CD8-positive, alpha-beta memory T cell (primary cell): ENCODE data around the gene FMNL1. TPM values are rescaled to one million over a fixed set of nuclear protein-coding genes. Genes with fewer than 3 reads are reported as not detected.
A peak's percentile ranks its signal among the peaks of the same experiment; 100 is the strongest.

ENCODE experiments used
- CTCF ChIA-PET: fragments of 350-600 bp; sonication (Branson Sonifier 250); formaldehyde crosslinking; loops from one replicate; lab custom pipeline; 2021; ENCODE audit warnings: antibody characterized with exemption; lab: Charles Lee
- POLR2A ChIA-PET: fragments of 350-600 bp; sonication (Branson Sonifier 250); formaldehyde crosslinking; loops from one replicate; lab custom pipeline; 2021; ENCODE audit warnings: antibody characterized with exemption; lab: Charles Lee
- DNase-seq, 5 donors: peaks; one replicate each; pipeline versions ENCODE4 v3.0.0 to v3.0.0-alpha.2; 2020 to 2022; ENCODE audit warnings: mixed read lengths in 1 of 5
- H3K27ac ChIP-seq: one replicate; pipeline ENCODE4 v1.7.0; 2013; ENCODE audit warnings: low read depth, mild to moderate bottlenecking, low read length, moderate library complexity
- H3K27me3 ChIP-seq: 2 replicates; pipeline ENCODE4 v1.7.0; 2013; ENCODE audit warnings: low read length, mild to moderate bottlenecking; ENCODE audit not compliant: insufficient read depth, poor library complexity, severe bottlenecking
- H3K36me3 ChIP-seq: 2 replicates; pipeline ENCODE4 v1.7.0; 2013; ENCODE audit warnings: mild to moderate bottlenecking, low read length, moderate library complexity; ENCODE audit not compliant: insufficient read depth
- H3K4me1 ChIP-seq: 2 replicates; pipeline ENCODE4 v1.7.0; 2013; ENCODE audit warnings: mild to moderate bottlenecking, low read length, moderate library complexity; ENCODE audit not compliant: insufficient read depth
- H3K4me3 ChIP-seq: 2 replicates; pipeline ENCODE4 v1.7.0; 2013; ENCODE audit warnings: mild to moderate bottlenecking, low read length
- H3K9me3 ChIP-seq: 2 replicates; pipeline ENCODE4 v1.7.0; 2013; ENCODE audit warnings: mild to moderate bottlenecking, low read length
- H3K27ac Mint-ChIP-seq, 8 donors: one replicate each; pipeline ENCODE4 v1.8.0; 2020 to 2021; ENCODE audit warnings: mixed read lengths in 8 of 8, mild to moderate bottlenecking in 6 of 8, inconsistent platforms in 3 of 8, moderate library complexity in 3 of 8
- H3K27me3 Mint-ChIP-seq, 2 donors: one replicate each; pipeline ENCODE4 v1.8.0; 2020 to 2021; ENCODE audit warnings: mixed read lengths in 2 of 2, mild to moderate bottlenecking in 1 of 2, moderate library complexity in 1 of 2
- H3K36me3 Mint-ChIP-seq, 3 donors: one replicate each; pipeline ENCODE4 v1.8.0; 2020 to 2021; ENCODE audit warnings: mixed read lengths in 3 of 3, inconsistent platforms in 1 of 3, mild to moderate bottlenecking in 1 of 3
- H3K4me1 Mint-ChIP-seq, 3 donors: one replicate each; pipeline ENCODE4 v1.8.0; 2020 to 2021; ENCODE audit warnings: mixed read lengths in 3 of 3, inconsistent platforms in 1 of 3, mild to moderate bottlenecking in 1 of 3
- H3K4me3 Mint-ChIP-seq, 7 donors: one replicate each; pipeline ENCODE4 v1.8.0; 2020 to 2021; ENCODE audit warnings: mixed read lengths in 7 of 7, mild to moderate bottlenecking in 6 of 7, moderate library complexity in 4 of 7, inconsistent platforms in 2 of 7
- H3K9me3 Mint-ChIP-seq, 5 donors: one replicate each; pipeline ENCODE4 v1.8.0; 2020 to 2022; ENCODE audit warnings: mixed read lengths in 5 of 5, mild to moderate bottlenecking in 3 of 5, moderate library complexity in 2 of 5, inconsistent platforms in 1 of 5
- polyA plus RNA-seq: library from polyadenylated mRNA; unstranded; fragments of 300-500 nt; fragmentation: Illumina TruSeq; gene quantifications from one replicate; pipeline ENCODE4 v1.2.3, GENCODE V29; 2021
- total RNA-seq, 2 experiments: library from RNA; stranded (reverse); gene quantifications; one replicate each; pipeline ENCODE4 v1.2.3, GENCODE V29; 2021

FMNL1 gene
- total and polyA plus RNA-seq, 3 experiments from 2014 or later: 58.6 to 265 (median 260) TPM

DNA sequence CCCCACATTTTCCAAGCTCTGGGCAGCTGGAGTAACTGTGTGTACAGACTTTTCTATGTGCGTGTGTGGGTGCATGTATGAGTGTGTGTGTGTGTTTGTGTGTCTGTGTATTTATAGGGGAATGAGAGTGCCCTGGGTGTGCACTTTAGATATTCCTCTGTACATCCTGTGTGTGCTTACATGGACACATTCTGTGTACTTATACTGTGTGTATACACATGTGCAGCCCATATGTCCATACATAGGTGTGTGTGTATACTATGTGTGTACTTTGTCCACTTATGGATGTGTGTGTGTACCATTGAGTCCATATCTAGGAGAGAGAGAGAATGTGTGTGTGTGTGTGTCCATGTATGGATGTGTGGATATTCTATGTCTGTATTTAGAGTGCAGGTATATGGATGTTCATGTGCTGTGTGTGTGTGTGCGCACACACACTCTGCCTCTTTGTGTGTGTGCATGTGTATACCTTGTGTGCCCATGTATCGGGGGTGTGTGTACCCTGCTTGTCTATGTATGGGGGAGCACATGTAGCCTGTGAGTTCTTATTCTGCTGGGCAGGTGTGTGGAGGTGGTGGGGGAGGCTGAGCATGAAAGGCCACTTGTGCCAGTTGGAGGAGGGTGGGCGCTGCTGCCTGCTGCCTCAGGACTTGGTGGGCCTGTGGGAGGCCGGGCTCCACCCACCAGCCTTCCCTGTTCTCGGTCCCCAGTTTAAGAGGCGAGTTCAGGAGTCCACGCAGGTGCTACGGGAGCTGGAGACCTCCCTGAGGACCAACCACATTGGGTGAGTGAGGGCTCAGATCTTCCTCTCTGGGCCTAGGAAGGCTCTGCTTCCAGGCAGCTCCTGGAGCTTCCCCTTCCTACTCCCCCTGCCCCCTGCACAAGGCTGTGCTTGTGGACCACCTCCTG lies 11.1 kb downstream of the FMNL1 start:
- Histone ChIP-seq H3K36me3 (peaks cover 25% of the 10 kb centered on the region), H3K27ac (no peak overlapping the region), H3K4me3 (no peak overlapping the region), H3K9me3 (no peaks in the 10 kb centered on the region), H3K4me1 (peaks cover 63% of the 10 kb centered on the region), H3K27me3 (no peaks in the 10 kb centered on the region)
- POLR2A ChIA-PET: interaction anchor here (1.2 to 4.0 kb wide), 2 partner anchors 10 to 12 kb away, joined by 4 to 36 read pairs; partner anchors contain the start of gene FMNL1
- peaks cover 69 to 83% (median 74%) of the 10 kb centered on the region in 3 donors for H3K4me1 Mint-ChIP-seq
- H3K4me3 Mint-ChIP-seq: peak overlapping the region in 5 of 7 donors; percentile 15 to 54 (median 18)
- H3K27ac Mint-ChIP-seq: peak overlapping the region; percentile 54 to 98 (median 89)
- DNase-seq: no peak
- peaks cover 2 to 76% (median 13%) of the 10 kb centered on the region in 3 donors for H3K36me3 Mint-ChIP-seq
- no peaks in the 10 kb centered on the region for H3K9me3 Mint-ChIP-seq
- H3K27me3 Mint-ChIP-seq: peaks cover 0 to 2% of the 10 kb centered on the region in 2 donors
- CTCF ChIA-PET: interaction anchor here (0.9 to 13.0 kb wide), 9 partner anchors 10 to 152 kb away, joined by 3 to 409 read pairs (median 11); partner anchors contain the start of genes ACBD4, FMNL1 and HEXIM1

DNA sequence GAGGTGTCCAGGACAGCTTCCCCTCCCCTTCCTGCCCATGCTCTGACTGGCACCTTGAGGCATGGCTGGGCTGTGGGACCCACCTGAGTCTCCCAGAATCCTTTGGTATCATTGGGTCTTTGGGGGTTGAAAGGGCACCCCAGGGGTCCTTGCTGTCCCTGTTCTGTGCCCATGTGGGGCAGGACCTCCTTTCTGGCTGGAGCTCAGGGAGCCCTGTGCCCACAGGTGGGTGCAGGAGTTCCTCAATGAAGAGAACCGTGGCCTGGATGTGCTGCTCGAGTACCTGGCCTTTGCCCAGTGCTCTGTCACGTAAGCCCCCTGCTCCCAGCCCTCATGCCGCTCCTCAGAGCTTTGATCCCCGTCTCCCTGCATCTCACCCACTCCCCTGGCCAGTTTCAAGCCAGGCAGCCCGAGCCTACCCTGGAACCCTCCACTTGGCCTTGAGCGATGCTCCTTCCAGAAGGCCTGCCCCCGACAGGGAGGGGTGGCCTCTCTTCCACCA lies 11.8 kb downstream of the FMNL1 start:
- H3K36me3 Mint-ChIP-seq: peaks cover 6 to 83% (median 18%) of the 10 kb centered on the region in 3 donors

DNA sequence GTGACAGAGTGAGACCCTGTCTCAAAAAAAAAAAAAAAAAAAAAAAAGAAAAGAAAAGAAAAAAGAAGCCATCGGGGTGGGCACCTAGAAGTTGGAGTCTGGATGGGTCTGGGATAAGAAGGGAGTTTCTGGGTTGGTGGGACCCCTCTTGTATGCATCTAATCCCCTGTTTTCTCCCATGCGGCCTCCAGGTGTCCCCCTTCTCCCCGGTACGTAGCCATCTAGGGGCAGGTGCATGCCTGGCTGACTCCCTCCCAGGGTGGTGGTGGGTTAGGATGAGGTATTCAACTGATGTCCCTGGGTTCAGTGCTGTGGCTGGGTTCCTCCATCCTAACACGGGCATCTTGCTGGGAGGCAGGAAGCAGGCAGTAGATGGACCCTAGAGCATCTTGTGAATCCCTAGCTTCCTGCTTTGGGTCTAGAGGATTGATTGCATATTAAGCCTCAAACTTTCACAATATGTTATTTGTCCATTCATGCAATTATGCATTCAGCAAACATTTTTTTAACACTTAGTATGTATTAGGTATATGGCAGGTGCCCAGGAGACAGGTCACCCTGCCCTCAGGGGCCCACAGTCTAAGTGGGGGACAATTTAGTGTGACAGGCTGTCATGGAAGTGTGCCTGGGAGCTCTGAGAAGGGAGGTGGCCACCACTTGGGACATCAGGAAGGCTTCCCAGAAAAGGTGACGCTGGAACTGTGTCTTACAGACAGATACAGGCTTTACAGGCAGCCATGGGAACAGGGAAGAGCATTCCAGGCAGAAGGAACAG lies 13.1 kb downstream of the FMNL1 start:
- Mint-ChIP-seq H3K4me1 (peaks cover 60 to 71% (median 67%) of the 10 kb centered on the region in 3 donors), H3K9me3 (no peaks in the 10 kb centered on the region), H3K4me3 (peak overlapping the region in 5 of 7 donors; percentile 2 to 60 (median 25)), H3K27me3 (no peaks in the 10 kb centered on the region), H3K27ac (peak overlapping the region; percentile 79 to 98 (median 91)), H3K36me3 (peaks cover 11 to 89% (median 25%) of the 10 kb centered on the region in 3 donors)
- ChIA-PET CTCF (interaction anchor here (0.6 to 13.0 kb wide), 20 partner anchors 10 to 163 kb away, joined by 3 to 409 read pairs (median 4); partner anchors contain the start of genes ACBD4, FMNL1 and MAP3K14), POLR2A (interaction anchor here (0.6 to 3.6 kb wide), 5 partner anchors 8 to 15 kb away, joined by 3 to 37 read pairs (median 6); no protein-coding TSS in a partner anchor)
- H3K27me3 ChIP-seq: no peaks in the 10 kb centered on the region
- DNase-seq: peak in 3 of 5 donors; percentile 46 to 67 (median 63)
- H3K9me3 ChIP-seq: no peaks in the 10 kb centered on the region
- no peak overlapping the region for H3K27ac ChIP-seq
- peaks cover 43% of the 10 kb centered on the region for H3K4me1 ChIP-seq
- peaks cover 46% of the 10 kb centered on the region for H3K36me3 ChIP-seq
- no peak overlapping the region for H3K4me3 ChIP-seq

More for the DNA sequence above, 11.8 kb downstream of the FMNL1 start:
- H3K4me3 Mint-ChIP-seq: peak overlapping the region in 1 of 7 donors; percentile 49
- H3K27ac ChIP-seq: no peak overlapping the region
- no peak for DNase-seq
- peaks cover 0 to 2% of the 10 kb centered on the region in 2 donors for H3K27me3 Mint-ChIP-seq
- H3K36me3 ChIP-seq: peaks cover 32% of the 10 kb centered on the region
- H3K27ac Mint-ChIP-seq: peak overlapping the region; percentile 13 to 98 (median 91)
- ChIA-PET CTCF (interaction anchor here (0.9 to 13.0 kb wide), 6 partner anchors 13 to 151 kb away, joined by 3 to 409 read pairs (median 22); partner anchors contain the start of genes ACBD4 and FMNL1), POLR2A (interaction anchor here (3.6 kb wide), 1 partner anchor 14 kb away, joined by 37 read pairs; no protein-coding TSS in a partner anchor)
- no peaks in the 10 kb centered on the region for H3K9me3 ChIP-seq
- H3K9me3 Mint-ChIP-seq: no peaks in the 10 kb centered on the region
- no peaks in the 10 kb centered on the region for H3K27me3 ChIP-seq
- H3K4me3 ChIP-seq: no peak overlapping the region
- H3K4me1 ChIP-seq: peaks cover 56% of the 10 kb centered on the region
- H3K4me1 Mint-ChIP-seq: peaks cover 65 to 77% (median 75%) of the 10 kb centered on the region in 3 donors

DNA sequence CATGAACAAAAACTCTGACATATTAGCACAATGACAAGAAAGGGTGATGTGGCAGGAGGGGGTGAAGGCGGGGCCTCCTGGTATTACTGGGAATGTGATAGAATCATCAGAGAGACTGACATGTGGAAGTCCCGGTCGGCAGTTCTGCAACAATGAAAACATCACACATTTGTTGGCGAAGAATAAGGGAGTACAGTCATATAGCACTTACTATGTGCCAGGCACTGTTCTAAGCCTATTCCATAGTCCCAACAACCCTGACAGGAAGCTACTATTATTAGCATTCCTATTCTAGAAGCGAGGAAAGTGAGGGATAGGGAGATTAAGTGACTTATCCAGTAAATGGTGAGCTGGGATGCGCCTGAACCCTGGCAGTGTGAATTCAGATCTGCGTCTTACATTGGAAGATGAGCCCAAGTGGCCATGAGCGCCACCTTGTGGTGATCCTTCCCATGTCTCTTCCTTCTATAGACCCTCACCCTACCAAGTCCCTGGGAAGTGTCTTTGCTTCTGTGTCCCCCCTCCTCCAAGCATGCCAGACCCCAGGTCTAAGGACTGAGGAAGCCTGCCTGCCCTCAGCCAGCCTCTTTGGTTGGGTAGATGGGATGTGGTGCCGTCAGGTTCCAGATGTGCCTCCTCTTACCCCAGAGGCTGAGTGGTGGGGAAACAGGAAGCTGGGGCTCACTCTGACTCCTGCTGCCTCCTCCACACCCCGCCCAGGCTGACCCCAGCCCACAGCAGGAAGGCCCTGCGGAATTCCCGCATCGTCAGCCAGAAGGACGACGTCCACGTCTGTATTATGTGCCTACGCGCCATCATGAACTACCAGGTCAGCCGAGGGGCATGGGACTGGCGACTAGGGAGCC lies 14.0 kb downstream of the FMNL1 start:
- no peak overlapping the region for H3K27ac ChIP-seq
- no peaks in the 10 kb centered on the region for H3K27me3 Mint-ChIP-seq
- peak overlapping the region in 5 of 7 donors; percentile 24 to 72 (median 30) for H3K4me3 Mint-ChIP-seq
- peak overlapping the region; percentile 79 to 98 (median 90) for H3K27ac Mint-ChIP-seq
- ChIA-PET POLR2A (interaction anchor here (0.8 to 3.6 kb wide), 4 partner anchors 9 to 16 kb away, joined by 3 to 37 read pairs (median 10); no protein-coding TSS in a partner anchor), CTCF (interaction anchor here (0.6 to 13.0 kb wide), 20 partner anchors 10 to 163 kb away, joined by 3 to 409 read pairs (median 4); partner anchors contain the start of genes ACBD4, FMNL1 and MAP3K14)
- no peaks in the 10 kb centered on the region for H3K9me3 Mint-ChIP-seq
- H3K27me3 ChIP-seq: no peaks in the 10 kb centered on the region
- no peaks in the 10 kb centered on the region for H3K9me3 ChIP-seq
- peaks cover 35% of the 10 kb centered on the region for H3K4me1 ChIP-seq
- peaks cover 51% of the 10 kb centered on the region for H3K36me3 ChIP-seq
- H3K4me1 Mint-ChIP-seq: peaks cover 54 to 63% (median 59%) of the 10 kb centered on the region in 3 donors
- peaks cover 11 to 91% (median 27%) of the 10 kb centered on the region in 3 donors for H3K36me3 Mint-ChIP-seq
- no peak overlapping the region for H3K4me3 ChIP-seq
- peak; percentile 69 to 84 (median 70) for DNase-seq

DNA sequence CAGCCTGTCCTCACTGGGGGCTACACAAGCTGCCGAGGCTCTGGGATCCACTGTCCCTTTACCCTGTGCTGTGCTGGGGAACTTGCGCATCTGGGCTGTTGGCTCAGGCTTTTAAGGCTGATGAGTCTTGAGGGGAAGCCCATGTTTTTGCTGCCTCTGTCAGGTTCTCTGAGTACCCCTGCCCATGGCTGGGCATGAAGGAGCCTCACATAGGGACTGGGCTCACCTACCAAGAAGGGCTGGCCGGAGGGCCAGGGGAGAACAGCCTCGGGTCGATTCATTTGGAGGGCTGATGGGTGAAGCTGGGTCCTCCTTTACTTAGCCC lies 14.6 kb downstream of the FMNL1 start:
- H3K36me3 ChIP-seq: peaks cover 57% of the 10 kb centered on the region
- ChIA-PET CTCF (interaction anchor here (1.4 to 13.0 kb wide), 12 partner anchors 12 to 148 kb away, joined by 3 to 409 read pairs (median 8); partner anchors contain the start of genes ACBD4, FMNL1 and MAP3K14), POLR2A (interaction anchor here (2.7 to 3.6 kb wide), 2 partner anchors 10 to 17 kb away, joined by 14 to 37 read pairs; no protein-coding TSS in a partner anchor)
- peaks cover 29% of the 10 kb centered on the region for H3K4me1 ChIP-seq
- Mint-ChIP-seq H3K9me3 (no peaks in the 10 kb centered on the region), H3K27ac (peak overlapping the region in 3 of 8 donors; percentile 89 to 98 (median 92)), H3K27me3 (no peaks in the 10 kb centered on the region), H3K4me3 (no peak overlapping the region), H3K4me1 (peaks cover 52 to 59% (median 58%) of the 10 kb centered on the region in 3 donors), H3K36me3 (peaks cover 11 to 96% (median 27%) of the 10 kb centered on the region in 3 donors)
- no peaks in the 10 kb centered on the region for H3K9me3 ChIP-seq
- no peak for DNase-seq
- no peak overlapping the region for H3K4me3 ChIP-seq
- no peaks in the 10 kb centered on the region for H3K27me3 ChIP-seq
- H3K27ac ChIP-seq: no peak overlapping the region

DNA sequence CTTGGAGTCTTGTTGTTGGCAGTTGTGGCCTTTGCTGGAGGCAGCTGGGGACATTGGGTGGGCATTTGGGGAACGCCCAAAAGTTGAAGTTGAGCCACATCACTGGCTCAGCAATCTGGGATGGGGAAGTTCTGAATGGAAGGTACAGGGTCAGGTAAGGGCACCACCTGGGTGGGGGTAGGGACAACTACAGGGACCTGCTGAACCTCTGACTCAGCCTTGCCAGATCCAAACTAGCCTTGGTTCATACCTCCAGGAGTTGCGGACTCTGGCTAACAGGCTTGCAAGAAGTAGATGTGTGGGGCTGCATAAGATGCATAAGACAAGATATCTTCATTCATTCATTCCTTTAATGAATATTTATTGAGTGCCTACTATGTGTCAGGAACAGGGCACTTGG lies 16.0 kb downstream of the FMNL1 start:
- no peak overlapping the region for H3K27ac ChIP-seq
- H3K27me3 ChIP-seq: no peaks in the 10 kb centered on the region
- Mint-ChIP-seq H3K9me3 (no peaks in the 10 kb centered on the region), H3K27me3 (no peaks in the 10 kb centered on the region), H3K4me3 (no peak overlapping the region), H3K36me3 (peaks cover 11 to 89% (median 22%) of the 10 kb centered on the region in 3 donors), H3K27ac (peak overlapping the region; percentile 62 to 96 (median 89)), H3K4me1 (peaks cover 40 to 50% (median 44%) of the 10 kb centered on the region in 3 donors)
- ChIA-PET POLR2A (no interaction called here), CTCF (interaction anchor here (1.4 to 13.0 kb wide), 2 partner anchors 17 to 148 kb away, joined by 4 to 409 read pairs; partner anchors contain the start of gene FMNL1)
- H3K4me3 ChIP-seq: no peak overlapping the region
- H3K36me3 ChIP-seq: peaks cover 53% of the 10 kb centered on the region
- peaks cover 18% of the 10 kb centered on the region for H3K4me1 ChIP-seq
- no peak for DNase-seq
- H3K9me3 ChIP-seq: no peaks in the 10 kb centered on the region
